ENCODE measurements around the gene CD244.

DNA sequence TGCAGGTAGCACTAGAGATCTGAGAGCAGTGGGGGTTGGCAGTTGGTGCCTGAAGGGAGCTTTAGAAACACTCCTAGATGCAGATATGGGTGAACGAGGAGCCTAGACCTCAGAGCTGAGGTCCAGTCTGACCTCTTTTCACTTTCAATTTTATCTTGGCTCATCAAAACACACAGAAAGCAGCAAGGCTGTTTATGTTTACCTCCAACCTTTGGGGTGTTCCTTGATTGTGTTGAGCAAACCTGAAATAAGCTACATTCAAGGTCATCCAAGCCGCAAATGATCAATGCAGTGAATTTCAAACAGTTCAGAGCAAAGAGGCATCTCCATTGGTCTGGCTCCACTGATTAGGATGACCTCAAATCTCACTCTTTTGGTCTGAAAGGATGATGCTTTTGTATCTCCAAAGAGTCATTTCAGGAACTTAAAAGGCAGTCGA is 65.4 kb downstream of the CD244 start:
- TF ChIP-seq RAD21 (IDR thresholded peaks at IDR 0.05; ENCODE audit: low read depth) (no peak), TAF1 (IDR thresholded peaks at IDR 0.05; ENCODE audit: low read depth) (no peak), REST (IDR thresholded peaks at IDR 0.05; ENCODE audit: low read depth) (no peak), ZBTB7A (IDR thresholded peaks at IDR 0.05; ENCODE audit: low read depth) (no peak), FOXM1 (IDR thresholded peaks at IDR 0.05; ENCODE audit: borderline replicate concordance, low read depth) (no peak), CEBPB (IDR thresholded peaks at IDR 0.05) (no peak), USF1 (IDR thresholded peaks at IDR 0.05) (no peak), EP300 (IDR thresholded peaks at IDR 0.05; ENCODE audit: borderline replicate concordance) (no peak)
- TF ChIP-seq, protein P1, sequence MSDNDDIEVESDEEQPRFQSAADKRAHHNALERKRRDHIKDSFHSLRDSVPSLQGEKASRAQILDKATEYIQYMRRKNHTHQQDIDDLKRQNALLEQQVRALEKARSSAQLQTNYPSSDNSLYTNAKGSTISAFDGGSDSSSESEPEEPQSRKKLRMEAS (IDR thresholded peaks at IDR 0.05): no peak
